ENCODE results near the gene KAT14.
"Not testable (repeated sequence)": the region's sequence is repeated elsewhere in the genome, so short reads cannot be mapped to it uniquely, and the experiment has no call there.

Gene KAT14

GRCh38 chr20:18144541-18145099 is 7.0 kb downstream of the KAT14 start:
- no peak overlapping the region for H3K4me3 ChIP-seq (ENCODE audit: low read length)
- DNase-seq (ENCODE audit: low read depth, low spot score), result no peak

GRCh38 chr20:18154342-18154741 is 16.7 kb downstream of the KAT14 start:
- DNase-seq (ENCODE audit: low read depth, low spot score), result no peak
- H3K4me3 ChIP-seq (ENCODE audit: low read length), result no peak overlapping the region

- no peak overlapping the region for H3K4me3 ChIP-seq (ENCODE audit: low read length)
- no peak for DNase-seq (ENCODE audit: low read depth, low spot score)
These were observed 18.4 kb downstream of the KAT14 start for GRCh38 chr20:18156045-18156444.

GRCh38 chr20:18164356-18164755 is 26.7 kb downstream of the KAT14 start:
- DNase-seq (ENCODE audit: low read depth, low spot score), result no peak
- no peak overlapping the region for H3K4me3 ChIP-seq (ENCODE audit: low read length)

GRCh38 chr20:18165553-18165952 is 27.9 kb downstream of the KAT14 start:
- H3K4me3 ChIP-seq (ENCODE audit: low read length), result peak overlapping the region; percentile 13
- DNase-seq (ENCODE audit: low read depth, low spot score), result peak; percentile 36

- H3K4me3 ChIP-seq (ENCODE audit: low read length), result no peak overlapping the region
- peak; percentile 16 for DNase-seq (ENCODE audit: low read depth, low spot score)
These were observed 28.7 kb downstream of the KAT14 start for GRCh38 chr20:18166241-18166881.

GRCh38 chr20:18166950-18167349 is 29.3 kb downstream of the KAT14 start:
- DNase-seq (ENCODE audit: low read depth, low spot score), result no peak
- H3K4me3 ChIP-seq (ENCODE audit: low read length), result no peak overlapping the region

GRCh38 chr20:18172379-18172778 is 34.7 kb downstream of the KAT14 start:
- no peak overlapping the region for H3K4me3 ChIP-seq (ENCODE audit: low read length)
- no peak for DNase-seq (ENCODE audit: low read depth, low spot score)

GRCh38 chr20:18174906-18175683 is 37.4 kb downstream of the KAT14 start:
- DNase-seq (ENCODE audit: low read depth, low spot score), result no peak
- no peak overlapping the region for H3K4me3 ChIP-seq (ENCODE audit: low read length)

- DNase-seq (ENCODE audit: low read depth, low spot score), result no peak
- H3K4me3 ChIP-seq (ENCODE audit: low read length), result no peak overlapping the region
These were observed 38.7 kb downstream of the KAT14 start for GRCh38 chr20:18176318-18176785.

- DNase-seq (ENCODE audit: low read depth, low spot score); H3K4me3 ChIP-seq (ENCODE audit: low read length): not testable (repeated sequence)
These were observed 42.7 kb downstream of the KAT14 start for GRCh38 chr20:18180366-18180765.

- H3K4me3 ChIP-seq (ENCODE audit: low read length), result no peak overlapping the region
- no peak for DNase-seq (ENCODE audit: low read depth, low spot score)
These were observed 43.2 kb downstream of the KAT14 start for GRCh38 chr20:18180815-18181214.

GRCh38 chr20:18187020-18187419 is 49.4 kb downstream of the KAT14 start:
- no peak for DNase-seq (ENCODE audit: low read depth, low spot score)

GRCh38 chr20:18188434-18188833 is 50.8 kb downstream of the KAT14 start:
- DNase-seq (ENCODE audit: low read depth, low spot score), result no peak
- no peak overlapping the region for H3K4me3 ChIP-seq (ENCODE audit: low read length)

More at GRCh38 chr20:18187020-18187419, 49.4 kb downstream of the KAT14 start:
- no peak overlapping the region for H3K4me3 ChIP-seq (ENCODE audit: low read length)

GRCh38 chr20:18190338-18191233 is 52.9 kb downstream of the KAT14 start:
- no peak for DNase-seq (ENCODE audit: low read depth, low spot score)
- H3K4me3 ChIP-seq (ENCODE audit: low read length), result no peak overlapping the region

- no peak overlapping the region for H3K4me3 ChIP-seq (ENCODE audit: low read length)
- no peak for DNase-seq (ENCODE audit: low read depth, low spot score)
These were observed 53.6 kb downstream of the KAT14 start for GRCh38 chr20:18191306-18191705.

GRCh38 chr20:18194461-18194860 is 56.8 kb downstream of the KAT14 start:
- DNase-seq (ENCODE audit: low read depth, low spot score); H3K4me3 ChIP-seq (ENCODE audit: low read length): not testable (repeated sequence)

GRCh38 chr20:18195931-18196330 is 58.3 kb downstream of the KAT14 start:
- no peak overlapping the region for H3K4me3 ChIP-seq (ENCODE audit: low read length)
- DNase-seq (ENCODE audit: low read depth, low spot score), result no peak

- no peak overlapping the region for H3K4me3 ChIP-seq (ENCODE audit: low read length)
- DNase-seq (ENCODE audit: low read depth, low spot score), result no peak
These were observed 59.9 kb downstream of the KAT14 start for GRCh38 chr20:18197382-18198070.

Data from Jurkat, Clone E6-1 (cell line).